HG03378 (cell line): ENCODE results near the gene CORO2A.
"Not testable (repeated sequence)": the region's sequence is repeated elsewhere in the genome, so short reads cannot be mapped to it uniquely, and the experiment has no call there.

ENCODE experiments used
- ATAC-seq: cut with Tn5 transposase; IDR thresholded peaks from one replicate; pipeline ENCODE4 v1.9.1; 2021; ENCODE audit warnings: mild to moderate bottlenecking, moderate library complexity; ENCODE audit not compliant: unreplicated experiment

Gene CORO2A

GRCh38 chr9:98086461-98086860 is 106.0 kb downstream of the CORO2A start:
- no peak for ATAC-seq

GRCh38 chr9:98085944-98086343 is 106.5 kb downstream of the CORO2A start:
- ATAC-seq, result no peak

GRCh38 chr9:98085058-98085457 is 107.4 kb downstream of the CORO2A start:
- ATAC-seq, result no peak

GRCh38 chr9:98084396-98084795 is 108.0 kb downstream of the CORO2A start:
- ATAC-seq, result no peak

- no peak for ATAC-seq
These were observed 108.8 kb downstream of the CORO2A start for GRCh38 chr9:98083566-98084183.

GRCh38 chr9:98083061-98083501 is 109.4 kb downstream of the CORO2A start:
- no peak for ATAC-seq

- ATAC-seq, result no peak
These were observed 110.8 kb downstream of the CORO2A start for GRCh38 chr9:98081477-98082219.

- ATAC-seq, result no peak
These were observed 111.7 kb downstream of the CORO2A start for GRCh38 chr9:98080780-98081179.

GRCh38 chr9:98080326-98080725 is 112.1 kb downstream of the CORO2A start:
- ATAC-seq, result no peak

- no peak for ATAC-seq
These were observed 113.5 kb downstream of the CORO2A start for GRCh38 chr9:98078895-98079294.

GRCh38 chr9:98076514-98076890 is 115.9 kb downstream of the CORO2A start:
- not testable (repeated sequence) for ATAC-seq

GRCh38 chr9:98075332-98075805 is 117.1 kb downstream of the CORO2A start:
- no peak for ATAC-seq

- no peak for ATAC-seq
These were observed 118.1 kb downstream of the CORO2A start for GRCh38 chr9:98074115-98074990.

- ATAC-seq, result no peak
These were observed 120.7 kb downstream of the CORO2A start for GRCh38 chr9:98071737-98072136.
